ENCODE results near the gene ULK1.

The ULK1 gene

DNA sequence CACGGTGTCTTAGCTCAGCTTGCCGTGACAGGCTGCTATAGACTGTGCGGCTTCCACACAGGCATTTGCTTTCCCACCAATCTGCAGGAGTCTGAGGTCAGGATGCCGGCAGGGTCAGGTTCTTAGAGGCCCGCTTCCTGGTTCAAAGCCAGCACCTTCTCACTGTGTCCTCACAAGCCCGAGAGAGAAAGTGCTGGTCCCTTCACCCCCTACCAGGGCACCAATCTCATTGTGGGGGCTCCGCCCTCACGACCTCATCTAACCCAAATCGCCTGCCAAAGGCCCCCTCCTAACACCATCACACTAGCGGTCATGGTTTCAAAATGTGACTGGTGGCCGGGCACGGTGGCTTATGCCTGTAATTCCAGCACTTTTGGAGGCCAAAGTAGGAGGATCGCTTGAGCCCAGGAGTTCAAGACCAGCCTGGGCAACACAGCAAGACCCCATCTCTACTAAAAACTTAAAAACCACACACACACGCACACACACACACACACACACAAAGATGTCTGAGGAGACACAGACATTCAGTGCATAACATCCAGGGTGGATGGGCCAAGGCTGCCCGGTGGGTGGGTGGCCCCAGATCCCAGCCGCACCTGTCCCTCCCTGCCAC is 39.5 kb upstream of the ULK1 start:
- H3K9ac ChIP-seq (ENCODE audit: low read depth, low read length) = no peak overlapping the region
- H3K27me3 ChIP-seq (ENCODE audit: control insufficient read depth, insufficient read depth, low read length) = no peaks in the 10 kb centered on the region
- H3K4me1 ChIP-seq (ENCODE audit: control insufficient read depth, insufficient read depth, low read length) = no peaks in the 10 kb centered on the region
- no peaks in the 10 kb centered on the region for H3K9me3 ChIP-seq (ENCODE audit: control insufficient read depth, insufficient read depth, low read length)
- no peak overlapping the region for H3K4me3 ChIP-seq (ENCODE audit: low read depth, low read length)
- H3K36me3 ChIP-seq (ENCODE audit: control insufficient read depth, insufficient read depth, low read length) = peaks cover 19% of the 10 kb centered on the region

DNA sequence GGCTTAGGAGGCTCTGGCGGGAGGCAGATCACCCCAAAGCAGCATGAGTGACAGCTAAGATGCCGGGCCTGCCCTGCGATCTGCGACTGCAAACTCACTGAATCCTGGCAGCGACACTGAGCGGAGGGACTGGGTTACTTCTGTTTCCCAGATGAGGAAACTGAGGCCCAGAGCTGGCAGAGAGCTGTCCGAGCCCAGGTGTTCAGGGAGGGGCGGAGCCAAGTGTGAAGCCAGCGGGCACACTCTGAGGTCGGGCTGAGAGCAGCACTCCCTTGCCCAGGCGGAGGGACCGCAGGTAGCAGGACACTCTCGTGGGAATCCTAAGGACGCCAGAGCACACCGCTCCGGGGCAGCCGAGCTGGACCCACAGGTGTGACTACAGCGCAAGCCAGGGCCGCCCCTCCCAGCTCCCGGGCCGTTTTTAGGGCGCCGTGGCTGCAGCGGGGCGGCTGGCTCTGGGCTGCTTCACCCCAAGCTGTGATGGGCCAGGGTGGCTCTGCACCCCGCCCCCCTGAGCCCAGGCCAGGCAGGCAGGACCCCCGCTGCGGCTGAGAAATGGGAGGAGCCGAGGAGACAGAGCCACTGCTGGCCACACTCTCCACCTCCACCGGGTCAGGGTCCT is 38.8 kb upstream of the ULK1 start:
- Histone ChIP-seq H3K27me3 (ENCODE audit: control insufficient read depth, insufficient read depth, low read length) (no peaks in the 10 kb centered on the region), H3K36me3 (ENCODE audit: control insufficient read depth, insufficient read depth, low read length) (peaks cover 16% of the 10 kb centered on the region), H3K9ac (ENCODE audit: low read depth, low read length) (no peak overlapping the region), H3K4me1 (ENCODE audit: control insufficient read depth, insufficient read depth, low read length) (peaks cover 3% of the 10 kb centered on the region), H3K9me3 (ENCODE audit: control insufficient read depth, insufficient read depth, low read length) (no peaks in the 10 kb centered on the region), H3K4me3 (ENCODE audit: low read depth, low read length) (no peak overlapping the region)

DNA sequence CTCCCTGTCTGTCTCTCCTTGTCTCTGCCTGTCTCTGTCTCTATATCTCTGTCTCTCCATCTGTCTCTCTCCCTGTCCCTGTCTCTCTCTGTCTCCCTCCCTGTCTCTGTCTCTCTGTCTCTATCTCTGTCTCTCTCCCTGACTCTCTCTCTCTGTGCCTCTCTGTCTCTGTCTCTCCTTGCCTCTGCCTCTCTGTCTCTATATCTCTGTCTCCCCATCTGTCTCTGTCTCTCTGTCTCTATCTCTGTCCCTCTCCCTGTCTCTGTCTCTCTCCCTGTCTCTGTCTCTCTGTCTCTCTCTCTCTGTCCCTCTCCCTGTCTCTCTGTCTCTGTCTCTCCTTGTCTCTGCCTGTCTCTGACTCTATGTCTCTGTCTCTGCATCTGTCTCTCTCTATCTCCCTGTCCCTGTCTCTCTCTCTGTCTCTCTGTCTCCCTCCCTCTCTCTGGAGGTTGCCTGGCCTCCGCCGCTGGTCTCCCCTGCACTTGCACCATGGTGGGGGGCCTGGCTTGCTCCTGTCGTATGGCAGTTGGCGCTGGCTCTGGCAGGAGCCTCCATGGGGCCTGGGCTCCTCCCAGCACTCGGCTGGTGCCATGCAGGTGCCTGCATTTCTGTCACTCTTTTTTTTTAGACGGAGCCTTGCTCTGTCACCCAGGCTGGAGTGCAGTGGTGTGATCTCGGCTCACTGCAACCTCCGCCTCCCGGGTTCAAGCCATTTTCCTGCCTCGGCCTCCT is 37.9 kb upstream of the ULK1 start:
- H3K9ac ChIP-seq (ENCODE audit: low read depth, low read length) = no peak overlapping the region

DNA sequence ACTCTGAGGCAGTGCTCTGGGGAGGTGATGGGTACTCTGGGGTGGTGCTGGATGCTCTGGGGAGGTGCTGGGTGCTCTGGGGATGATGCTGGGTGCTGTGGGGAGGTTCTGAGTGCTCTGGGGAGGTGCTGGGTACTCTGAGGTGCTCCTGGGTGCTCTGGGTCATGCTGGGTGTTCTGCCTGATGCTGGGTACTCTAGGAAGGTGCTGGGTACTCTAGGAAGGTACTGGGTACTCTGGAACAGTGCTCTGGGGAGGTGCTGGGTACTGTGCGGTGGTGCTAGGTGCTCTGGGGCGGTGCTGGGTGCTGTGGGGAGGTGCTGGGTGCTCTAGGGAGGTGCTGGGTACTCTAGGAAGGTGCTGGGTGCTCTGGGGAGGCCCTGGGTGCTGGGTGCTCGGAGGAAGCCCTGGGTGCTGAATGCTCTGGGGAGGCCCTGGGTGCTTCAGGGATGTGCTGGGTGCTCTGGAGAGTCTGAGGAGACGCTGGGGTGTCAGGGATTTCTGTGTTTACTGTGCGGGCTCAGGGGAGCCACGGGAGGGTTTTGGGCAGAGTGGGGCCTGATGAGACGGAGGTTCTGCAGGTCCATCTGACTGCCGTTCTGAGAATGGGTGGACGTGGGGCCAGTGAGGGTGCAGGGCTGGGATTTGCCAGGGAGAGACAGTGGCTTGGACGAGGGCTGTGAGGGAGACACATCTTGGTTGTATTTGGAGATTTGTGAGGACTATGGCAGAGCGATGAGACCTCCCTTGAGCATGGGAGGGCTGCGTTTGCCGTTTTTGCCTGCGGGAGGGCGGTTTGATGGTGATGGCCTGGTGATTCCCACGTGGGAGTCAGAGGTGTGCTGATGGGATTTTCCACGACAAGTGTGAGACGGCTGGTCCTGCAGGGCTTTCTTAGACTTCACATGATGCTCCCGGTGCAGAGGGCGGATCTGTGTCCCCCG is 36.2 kb upstream of the ULK1 start:
- Histone ChIP-seq H3K9ac (ENCODE audit: low read depth, low read length) (no peak overlapping the region), H3K9me3 (ENCODE audit: control insufficient read depth, insufficient read depth, low read length) (no peaks in the 10 kb centered on the region), H3K4me1 (ENCODE audit: control insufficient read depth, insufficient read depth, low read length) (peaks cover 12% of the 10 kb centered on the region), H3K27me3 (ENCODE audit: control insufficient read depth, insufficient read depth, low read length) (no peaks in the 10 kb centered on the region), H3K4me3 (ENCODE audit: low read depth, low read length) (no peak overlapping the region), H3K36me3 (ENCODE audit: control insufficient read depth, insufficient read depth, low read length) (no peaks in the 10 kb centered on the region)

More for the DNA sequence above, 37.9 kb upstream of the ULK1 start:
- H3K4me3 ChIP-seq (ENCODE audit: low read depth, low read length) = no peak overlapping the region
- peaks cover 7% of the 10 kb centered on the region for H3K36me3 ChIP-seq (ENCODE audit: control insufficient read depth, insufficient read depth, low read length)
- peaks cover 8% of the 10 kb centered on the region for H3K4me1 ChIP-seq (ENCODE audit: control insufficient read depth, insufficient read depth, low read length)
- H3K27me3 ChIP-seq (ENCODE audit: control insufficient read depth, insufficient read depth, low read length) = no peaks in the 10 kb centered on the region
- no peaks in the 10 kb centered on the region for H3K9me3 ChIP-seq (ENCODE audit: control insufficient read depth, insufficient read depth, low read length)

DNA sequence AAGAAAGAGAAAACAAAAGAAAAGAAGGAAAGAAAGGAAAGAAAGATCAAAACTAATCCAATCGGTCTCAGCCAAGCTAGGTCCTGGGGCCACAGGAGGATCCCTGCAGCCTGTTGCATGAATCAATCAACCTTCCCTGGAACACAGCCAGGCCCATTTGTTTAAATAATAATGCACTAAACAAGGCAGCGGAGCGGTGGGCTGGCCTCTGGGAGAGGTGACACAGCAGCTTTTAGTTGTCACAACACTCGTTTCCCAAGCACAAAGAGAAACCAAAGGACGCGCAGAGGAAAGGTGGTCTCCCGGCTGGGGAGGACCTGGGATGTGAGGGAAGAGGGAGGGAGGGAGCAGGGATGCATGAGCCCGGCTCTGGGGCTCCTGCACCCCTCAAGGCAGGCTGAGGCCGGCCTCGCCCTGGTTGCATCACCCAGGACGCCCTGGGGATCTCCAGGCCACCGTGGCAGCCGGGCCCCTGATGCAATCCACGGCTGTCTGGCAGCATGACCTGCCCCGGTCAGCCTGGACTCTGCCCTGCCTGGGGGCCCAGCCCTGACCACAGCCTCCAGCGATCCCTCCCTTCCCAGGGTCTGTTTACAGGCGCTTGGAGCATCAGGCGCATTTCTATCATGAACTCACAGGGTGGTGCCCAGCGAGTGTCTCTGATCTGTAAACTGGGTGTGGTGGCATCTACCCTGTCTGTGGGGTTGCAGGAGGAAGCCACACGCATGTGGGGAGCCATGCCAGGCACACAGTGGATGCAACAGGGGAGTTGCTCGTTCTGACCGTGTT is 33.8 kb upstream of the ULK1 start:
- Histone ChIP-seq H3K27me3 (ENCODE audit: control insufficient read depth, insufficient read depth, low read length) (no peaks in the 10 kb centered on the region), H3K4me1 (ENCODE audit: control insufficient read depth, insufficient read depth, low read length) (peaks cover 15% of the 10 kb centered on the region), H3K36me3 (ENCODE audit: control insufficient read depth, insufficient read depth, low read length) (no peaks in the 10 kb centered on the region), H3K9ac (ENCODE audit: low read depth, low read length) (no peak overlapping the region), H3K9me3 (ENCODE audit: control insufficient read depth, insufficient read depth, low read length) (no peaks in the 10 kb centered on the region), H3K4me3 (ENCODE audit: low read depth, low read length) (no peak overlapping the region)

DNA sequence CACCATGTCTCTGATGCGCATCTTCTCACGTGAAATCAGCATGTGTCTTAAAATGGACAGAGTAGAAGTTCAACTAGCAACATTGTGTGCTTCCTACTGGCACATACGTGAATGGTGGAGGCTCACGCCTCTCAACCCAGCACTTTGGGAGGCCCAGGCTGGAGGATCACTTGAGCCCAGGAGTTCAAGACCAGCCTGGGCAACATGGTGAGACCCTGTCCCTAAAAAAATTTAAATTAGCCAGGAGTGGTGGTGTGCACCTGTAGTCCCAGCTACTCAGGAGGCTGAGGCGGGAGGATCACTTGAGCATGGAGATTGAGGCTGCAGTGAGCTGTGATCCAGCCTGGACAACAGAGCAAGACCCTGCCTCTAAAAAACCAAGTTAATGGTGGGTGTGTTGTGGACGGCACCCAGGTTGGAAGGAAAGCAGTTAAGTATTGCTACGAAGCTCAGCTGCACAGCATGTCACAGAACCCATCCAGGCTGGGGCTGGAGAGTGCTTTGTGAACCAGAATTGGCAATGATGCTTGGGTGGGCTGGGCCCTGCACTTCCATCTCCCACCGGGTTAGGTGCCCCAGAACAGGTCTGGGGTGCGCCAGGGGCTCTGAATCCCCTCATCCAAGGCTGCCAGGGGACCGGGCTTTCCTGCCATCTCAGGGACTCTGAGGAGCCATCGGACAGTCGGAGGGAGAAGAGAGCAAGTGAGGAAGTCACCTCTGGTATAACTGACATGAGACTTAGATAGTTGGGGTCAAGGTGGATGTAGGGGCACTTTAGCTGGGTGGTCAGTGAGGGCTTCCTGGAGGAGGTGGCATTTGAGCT is 33.0 kb upstream of the ULK1 start:
- Histone ChIP-seq H3K4me1 (ENCODE audit: control insufficient read depth, insufficient read depth, low read length) (peaks cover 15% of the 10 kb centered on the region), H3K9me3 (ENCODE audit: control insufficient read depth, insufficient read depth, low read length) (no peaks in the 10 kb centered on the region), H3K4me3 (ENCODE audit: low read depth, low read length) (no peak overlapping the region), H3K27me3 (ENCODE audit: control insufficient read depth, insufficient read depth, low read length) (no peaks in the 10 kb centered on the region), H3K36me3 (ENCODE audit: control insufficient read depth, insufficient read depth, low read length) (no peaks in the 10 kb centered on the region), H3K9ac (ENCODE audit: low read depth, low read length) (no peak overlapping the region)

DNA sequence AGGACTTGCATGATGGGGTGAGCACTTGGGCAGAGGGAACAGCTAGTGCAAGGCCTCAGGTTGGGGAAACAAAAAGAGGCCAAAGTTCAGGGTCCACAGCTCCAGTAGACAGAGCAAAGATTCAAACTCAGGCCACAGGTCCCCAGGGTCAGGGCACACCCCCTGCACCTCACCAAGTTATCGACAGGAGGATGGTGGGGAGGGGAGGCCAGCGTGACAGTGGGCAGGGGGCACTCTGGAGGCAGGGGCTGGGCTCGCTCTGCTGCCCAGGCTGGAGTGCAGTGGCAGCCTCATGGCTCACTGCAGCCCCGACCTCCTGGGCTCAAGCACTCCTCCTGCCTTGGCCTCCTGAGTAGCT is 32.4 kb upstream of the ULK1 start:
- Histone ChIP-seq H3K27me3 (ENCODE audit: control insufficient read depth, insufficient read depth, low read length) (no peaks in the 10 kb centered on the region), H3K36me3 (ENCODE audit: control insufficient read depth, insufficient read depth, low read length) (no peaks in the 10 kb centered on the region), H3K9me3 (ENCODE audit: control insufficient read depth, insufficient read depth, low read length) (no peaks in the 10 kb centered on the region), H3K4me1 (ENCODE audit: control insufficient read depth, insufficient read depth, low read length) (peaks cover 15% of the 10 kb centered on the region), H3K9ac (ENCODE audit: low read depth, low read length) (no peak overlapping the region), H3K4me3 (ENCODE audit: low read depth, low read length) (no peak overlapping the region)

DNA sequence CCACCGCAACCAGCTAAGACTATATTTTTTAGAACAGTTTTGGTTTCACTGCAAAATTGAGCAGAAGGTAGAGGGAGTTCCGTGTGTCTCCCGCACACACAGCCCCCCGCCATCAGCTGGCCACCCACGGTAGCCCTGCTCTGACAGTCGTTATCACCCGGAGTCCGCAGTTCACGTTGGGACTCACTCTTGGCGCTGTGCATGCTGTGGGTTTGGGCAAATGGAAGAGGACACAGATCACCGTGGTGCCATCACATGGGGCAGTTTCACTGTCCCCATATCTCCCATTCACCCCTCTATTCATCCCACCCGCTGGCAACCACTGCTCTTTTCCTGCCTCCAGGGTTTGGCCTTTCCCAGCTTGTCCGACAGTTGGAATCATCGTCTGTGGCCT is 31.8 kb upstream of the ULK1 start:
- Histone ChIP-seq H3K9ac (ENCODE audit: low read depth, low read length) (no peak overlapping the region), H3K4me3 (ENCODE audit: low read depth, low read length) (no peak overlapping the region), H3K4me1 (ENCODE audit: control insufficient read depth, insufficient read depth, low read length) (peaks cover 15% of the 10 kb centered on the region), H3K9me3 (ENCODE audit: control insufficient read depth, insufficient read depth, low read length) (no peaks in the 10 kb centered on the region), H3K27me3 (ENCODE audit: control insufficient read depth, insufficient read depth, low read length) (no peaks in the 10 kb centered on the region), H3K36me3 (ENCODE audit: control insufficient read depth, insufficient read depth, low read length) (no peaks in the 10 kb centered on the region)

DNA sequence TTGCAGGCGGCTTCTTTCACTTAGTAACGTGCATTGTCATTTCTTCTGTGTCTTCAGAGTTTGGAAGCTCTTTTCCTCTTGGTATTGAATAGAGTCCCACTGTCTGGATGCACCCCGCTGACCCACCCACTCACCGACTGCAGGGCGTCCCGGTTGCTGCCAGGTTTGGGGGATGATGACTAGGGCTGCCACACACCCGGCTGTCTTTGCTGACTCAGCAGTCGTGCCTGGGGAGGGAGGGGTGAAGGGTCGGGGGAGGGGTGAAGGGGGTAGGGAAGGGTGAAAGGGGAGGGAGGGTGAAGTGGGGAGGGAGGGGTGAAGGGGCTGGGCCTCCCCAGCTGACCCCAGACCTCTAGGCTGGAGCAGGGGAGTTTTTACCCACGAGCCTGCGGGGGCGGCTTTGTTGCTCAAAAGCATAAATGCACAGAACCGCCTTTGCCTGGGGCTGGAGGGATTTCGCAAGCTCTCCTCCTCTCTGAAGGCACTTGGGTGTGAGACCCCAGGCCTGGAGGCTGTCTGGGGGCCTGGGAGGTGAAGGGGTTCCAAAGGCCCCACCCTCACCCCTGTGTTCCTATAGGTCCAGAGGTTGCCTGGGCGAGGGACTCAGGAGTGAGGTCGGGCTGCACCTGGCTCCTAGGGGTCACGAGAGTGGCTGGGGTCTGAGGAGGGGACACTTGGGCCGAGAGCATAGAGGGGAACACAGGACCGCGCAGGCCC is 31.3 kb upstream of the ULK1 start:
- no peak overlapping the region for H3K4me3 ChIP-seq (ENCODE audit: low read depth, low read length)

DNA sequence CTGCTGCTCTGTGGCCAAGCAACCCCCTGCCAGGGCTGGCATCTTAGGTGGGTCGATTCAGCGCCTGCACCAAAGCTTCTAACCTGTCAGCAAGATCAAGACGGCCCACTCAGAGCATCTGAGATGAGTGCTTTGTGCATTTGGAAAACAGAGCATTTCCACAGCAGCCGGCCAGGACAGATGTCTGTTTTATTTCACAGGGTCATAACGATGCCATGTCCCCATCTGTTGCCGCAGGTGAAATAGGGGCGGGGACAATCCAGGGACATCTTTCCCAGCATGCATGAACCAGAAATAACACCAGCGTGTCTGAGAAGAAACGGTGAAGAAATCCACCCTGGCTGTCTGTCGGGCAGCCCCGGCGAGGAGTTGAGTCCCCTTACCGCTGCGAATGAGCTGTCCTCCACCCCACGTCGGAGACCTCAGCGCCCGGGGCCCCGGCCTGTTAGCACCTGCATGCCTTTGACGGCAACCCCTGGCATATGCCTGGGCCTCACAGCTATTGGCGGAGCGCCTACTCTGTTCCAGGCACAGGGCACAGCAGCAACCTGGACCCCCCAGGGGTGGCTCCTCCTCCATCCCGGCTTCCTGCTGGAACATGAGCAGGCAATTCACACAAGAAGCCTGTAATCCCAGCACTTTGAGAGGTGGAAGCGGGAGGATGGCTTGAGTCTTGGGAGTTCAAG is 30.6 kb upstream of the ULK1 start:
- Histone ChIP-seq H3K9ac (ENCODE audit: low read depth, low read length) (no peak overlapping the region), H3K4me1 (ENCODE audit: control insufficient read depth, insufficient read depth, low read length) (peaks cover 15% of the 10 kb centered on the region), H3K27me3 (ENCODE audit: control insufficient read depth, insufficient read depth, low read length) (no peaks in the 10 kb centered on the region), H3K4me3 (ENCODE audit: low read depth, low read length) (no peak overlapping the region), H3K9me3 (ENCODE audit: control insufficient read depth, insufficient read depth, low read length) (no peaks in the 10 kb centered on the region), H3K36me3 (ENCODE audit: control insufficient read depth, insufficient read depth, low read length) (no peaks in the 10 kb centered on the region)

More for the DNA sequence above, 31.3 kb upstream of the ULK1 start:
- Histone ChIP-seq H3K36me3 (ENCODE audit: control insufficient read depth, insufficient read depth, low read length) (no peaks in the 10 kb centered on the region), H3K4me1 (ENCODE audit: control insufficient read depth, insufficient read depth, low read length) (peaks cover 15% of the 10 kb centered on the region), H3K9ac (ENCODE audit: low read depth, low read length) (no peak overlapping the region), H3K27me3 (ENCODE audit: control insufficient read depth, insufficient read depth, low read length) (no peaks in the 10 kb centered on the region), H3K9me3 (ENCODE audit: control insufficient read depth, insufficient read depth, low read length) (no peaks in the 10 kb centered on the region)

All from iPS-15b (cell line).